Activated CD4-positive, alpha-beta T cell treated with anti-CD3 and anti-CD28 coated beads, Interleukin-2, amount 10 ng/mL, durations not matched to agents 7 days and 5 days (primary cell): ENCODE results near the gene KCNJ4. TPM values are rescaled to one million over a fixed set of nuclear protein-coding genes. Genes with fewer than 3 reads are reported as not detected.

Source experiments
- CTCF ChIA-PET: fragments of 350-600 bp; sonication (Branson Sonifier 250); formaldehyde crosslinking; loops from one replicate; lab custom pipeline; 2021; ENCODE audit warnings: antibody characterized with exemption; lab: Charles Lee
- POLR2A ChIA-PET: fragments of 350-600 bp; sonication (Branson Sonifier 250); formaldehyde crosslinking; loops from one replicate; lab custom pipeline; 2021; ENCODE audit warnings: antibody characterized with exemption; lab: Charles Lee
- DNase-seq: peaks from one replicate; pipeline ENCODE4 v3.0.0-alpha.2; 2020
- H3K27ac Mint-ChIP-seq: one replicate; pipeline ENCODE4 v1.8.0; 2021; ENCODE audit warnings: mild to moderate bottlenecking, moderate library complexity, mixed read lengths
- H3K27me3 Mint-ChIP-seq: one replicate; pipeline ENCODE4 v1.8.0; 2021; ENCODE audit warnings: mixed read lengths
- H3K36me3 Mint-ChIP-seq: one replicate; pipeline ENCODE4 v1.8.0; 2021; ENCODE audit warnings: low read depth, mixed read lengths
- H3K4me1 Mint-ChIP-seq: one replicate; pipeline ENCODE4 v1.8.0; 2021; ENCODE audit warnings: mixed read lengths
- H3K4me3 Mint-ChIP-seq: one replicate; pipeline ENCODE4 v1.8.0; 2021; ENCODE audit warnings: mild to moderate bottlenecking, moderate library complexity, mixed read lengths
- H3K9me3 Mint-ChIP-seq: one replicate; pipeline ENCODE4 v1.8.0; 2021; ENCODE audit warnings: mixed read lengths
- total RNA-seq, 2 experiments: library from RNA; stranded (reverse); gene quantifications; one replicate each; pipeline ENCODE4 v1.2.3, GENCODE V29; 2021

The KCNJ4 gene
- total RNA-seq, 2 experiments from 2014 or later = not detected

GRCh38 chr22:38446018-38446601 is 8.9 kb downstream of the KCNJ4 start:
- Mint-ChIP-seq H3K9me3 (no peaks in the 10 kb centered on the region), H3K27me3 (peaks cover 8% of the 10 kb centered on the region), H3K36me3 (no peaks in the 10 kb centered on the region), H3K4me1 (no peaks in the 10 kb centered on the region), H3K27ac (no peak overlapping the region), H3K4me3 (no peak overlapping the region)
- DNase-seq = no peak
- CTCF ChIA-PET = no interaction called here
- POLR2A ChIA-PET = no interaction called here

GRCh38 chr22:38444783-38445182 is 10.2 kb downstream of the KCNJ4 start:
- CTCF ChIA-PET = no interaction called here
- Mint-ChIP-seq H3K27ac (no peak overlapping the region), H3K27me3 (peaks cover 5% of the 10 kb centered on the region), H3K4me3 (no peak overlapping the region), H3K4me1 (no peaks in the 10 kb centered on the region), H3K9me3 (no peaks in the 10 kb centered on the region), H3K36me3 (no peaks in the 10 kb centered on the region)
- POLR2A ChIA-PET = no interaction called here
- no peak for DNase-seq

GRCh38 chr22:38443628-38444521 is 11.1 kb downstream of the KCNJ4 start:
- no peak overlapping the region for H3K4me3 Mint-ChIP-seq
- no peaks in the 10 kb centered on the region for H3K4me1 Mint-ChIP-seq
- H3K27me3 Mint-ChIP-seq = peaks cover 5% of the 10 kb centered on the region
- ChIA-PET POLR2A (no interaction called here), CTCF (no interaction called here)
- DNase-seq = no peak
- no peak overlapping the region for H3K27ac Mint-ChIP-seq
- H3K36me3 Mint-ChIP-seq = no peaks in the 10 kb centered on the region
- no peaks in the 10 kb centered on the region for H3K9me3 Mint-ChIP-seq

GRCh38 chr22:38442967-38443627 is 11.9 kb downstream of the KCNJ4 start:
- POLR2A ChIA-PET = no interaction called here
- DNase-seq = no peak
- Mint-ChIP-seq H3K27me3 (peaks cover 5% of the 10 kb centered on the region), H3K27ac (no peak overlapping the region), H3K36me3 (no peaks in the 10 kb centered on the region), H3K4me3 (no peak overlapping the region), H3K9me3 (no peaks in the 10 kb centered on the region), H3K4me1 (no peaks in the 10 kb centered on the region)
- CTCF ChIA-PET = no interaction called here

DNA sequence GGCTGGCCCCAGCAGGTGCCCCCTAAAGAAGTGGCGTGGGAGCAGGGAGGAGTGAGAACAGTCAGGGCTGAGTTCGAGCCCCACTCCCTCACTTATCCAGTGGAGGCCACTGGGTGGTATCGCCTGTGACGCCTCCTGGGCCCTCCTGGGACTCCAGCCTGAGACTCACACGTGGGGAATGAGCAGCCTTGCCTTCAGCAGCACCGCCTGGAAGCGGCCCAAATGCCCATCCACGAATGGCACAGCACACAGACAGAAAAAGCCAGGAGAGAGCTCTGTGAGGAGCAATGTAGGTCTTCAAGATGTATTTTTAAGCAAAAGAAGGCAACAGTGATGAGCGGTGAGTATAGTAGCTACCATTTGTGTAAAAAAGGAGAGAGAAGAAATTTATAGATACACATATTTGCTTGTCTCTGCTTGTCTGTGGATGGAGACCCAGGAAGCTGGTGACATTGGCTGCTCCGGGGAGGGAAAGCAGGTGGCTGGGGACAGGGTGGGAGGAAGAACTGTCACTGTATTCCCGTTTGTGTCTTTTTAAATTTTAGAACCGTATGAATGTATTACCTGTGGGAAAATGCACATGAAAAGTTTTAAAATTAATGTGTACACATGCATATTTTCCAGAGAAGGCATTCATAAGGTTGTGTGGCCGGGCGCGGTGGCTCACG is 13.2 kb downstream of the KCNJ4 start:
- ChIA-PET POLR2A (no interaction called here), CTCF (interaction anchor here (0.6 kb wide), 1 partner anchor 24 kb away, joined by 3 read pairs; no protein-coding TSS in a partner anchor)
- Mint-ChIP-seq H3K27me3 (peaks cover 5% of the 10 kb centered on the region), H3K4me3 (no peak overlapping the region), H3K36me3 (no peaks in the 10 kb centered on the region), H3K27ac (no peak overlapping the region), H3K9me3 (no peaks in the 10 kb centered on the region), H3K4me1 (no peaks in the 10 kb centered on the region)
- DNase-seq = no peak

DNA sequence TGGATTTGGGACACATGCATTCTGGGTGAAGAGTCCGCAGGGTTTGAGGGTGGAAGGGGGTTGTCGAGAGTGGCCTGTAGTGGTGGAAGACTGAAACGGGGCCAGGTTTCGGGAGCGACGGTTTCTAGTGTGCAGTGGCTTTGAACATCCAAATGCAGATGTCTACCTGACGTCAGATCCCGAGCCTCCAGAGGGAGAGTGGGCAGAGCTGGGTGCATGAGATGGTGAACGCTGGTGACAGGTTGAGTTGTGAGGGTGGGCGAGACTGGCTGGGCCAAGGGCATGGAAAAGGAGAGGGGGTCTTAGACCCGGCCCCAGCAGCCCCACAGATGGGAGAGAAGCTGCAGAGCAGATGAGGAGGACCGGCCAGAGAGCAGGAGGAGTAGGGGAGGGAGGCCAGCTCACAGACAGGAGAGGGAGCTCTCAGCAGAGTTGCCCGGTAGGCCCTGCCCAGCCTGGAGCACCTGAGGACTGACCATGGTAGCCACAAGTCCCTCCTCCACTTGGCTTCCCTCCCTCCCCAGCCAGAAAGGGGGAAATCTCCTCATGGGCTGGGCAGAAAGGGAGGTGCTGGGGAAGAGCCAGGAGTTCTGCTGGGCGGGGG is 14.2 kb downstream of the KCNJ4 start:
- Mint-ChIP-seq H3K27ac (no peak overlapping the region), H3K9me3 (no peaks in the 10 kb centered on the region), H3K27me3 (peaks cover 5% of the 10 kb centered on the region), H3K4me1 (no peaks in the 10 kb centered on the region), H3K36me3 (no peaks in the 10 kb centered on the region), H3K4me3 (no peak overlapping the region)
- ChIA-PET CTCF (no interaction called here), POLR2A (no interaction called here)
- no peak for DNase-seq

DNA sequence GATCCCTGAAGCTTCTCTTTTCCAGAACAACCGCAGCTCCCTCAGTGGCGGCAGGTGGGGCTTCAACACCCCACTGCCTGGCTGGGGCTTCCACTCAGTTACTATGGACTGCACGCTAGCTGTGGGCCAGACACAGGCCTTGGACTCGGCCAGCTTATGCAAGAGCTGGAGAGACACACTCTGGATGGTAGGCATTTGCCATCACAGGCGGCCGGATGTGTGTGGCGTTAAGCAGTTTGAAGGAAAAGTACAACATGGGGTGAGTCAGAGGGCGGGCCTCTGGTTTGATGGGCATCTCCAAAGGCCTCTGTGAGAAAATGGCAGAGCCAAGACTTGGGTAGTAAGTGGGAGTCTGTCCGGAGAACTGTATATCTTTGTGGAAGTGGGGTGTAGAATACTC is 17.6 kb downstream of the KCNJ4 start:
- no peak overlapping the region for H3K4me3 Mint-ChIP-seq
- no peaks in the 10 kb centered on the region for H3K36me3 Mint-ChIP-seq
- H3K4me1 Mint-ChIP-seq = no peaks in the 10 kb centered on the region
- peaks cover 5% of the 10 kb centered on the region for H3K27me3 Mint-ChIP-seq
- H3K9me3 Mint-ChIP-seq = no peaks in the 10 kb centered on the region
- H3K27ac Mint-ChIP-seq = no peak overlapping the region
- CTCF ChIA-PET = no interaction called here
- no peak for DNase-seq
- POLR2A ChIA-PET = no interaction called here

GRCh38 chr22:38436629-38437395 is 18.2 kb downstream of the KCNJ4 start:
- Mint-ChIP-seq H3K4me1 (no peaks in the 10 kb centered on the region), H3K27me3 (peaks cover 5% of the 10 kb centered on the region), H3K36me3 (no peaks in the 10 kb centered on the region), H3K9me3 (no peaks in the 10 kb centered on the region), H3K27ac (no peak overlapping the region), H3K4me3 (no peak overlapping the region)
- CTCF ChIA-PET = no interaction called here
- POLR2A ChIA-PET = no interaction called here
- no peak for DNase-seq

DNA sequence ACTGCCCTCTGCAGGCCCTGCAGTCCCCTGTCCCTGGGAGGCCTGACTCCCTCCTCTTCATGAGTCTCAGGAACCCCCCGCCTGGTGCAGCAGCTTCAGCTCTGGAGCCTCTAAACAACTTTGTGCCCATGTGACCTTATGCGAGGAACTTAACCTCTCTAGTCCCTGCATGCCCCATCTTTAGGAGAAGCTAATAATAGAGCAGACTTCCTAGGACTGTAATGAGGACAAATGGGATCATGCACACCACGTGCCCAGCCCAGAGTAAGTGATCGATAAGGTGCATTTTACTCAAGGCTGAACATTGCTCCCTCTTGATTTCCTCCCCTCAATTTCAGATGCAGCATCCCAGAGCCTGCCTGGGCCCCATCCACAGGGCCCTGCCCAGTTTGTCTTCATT is 19.0 kb downstream of the KCNJ4 start:
- Mint-ChIP-seq H3K36me3 (no peaks in the 10 kb centered on the region), H3K4me3 (no peak overlapping the region), H3K9me3 (no peaks in the 10 kb centered on the region), H3K4me1 (no peaks in the 10 kb centered on the region), H3K27me3 (peaks cover 5% of the 10 kb centered on the region), H3K27ac (no peak overlapping the region)
- ChIA-PET POLR2A (no interaction called here), CTCF (no interaction called here)
- DNase-seq = no peak

DNA sequence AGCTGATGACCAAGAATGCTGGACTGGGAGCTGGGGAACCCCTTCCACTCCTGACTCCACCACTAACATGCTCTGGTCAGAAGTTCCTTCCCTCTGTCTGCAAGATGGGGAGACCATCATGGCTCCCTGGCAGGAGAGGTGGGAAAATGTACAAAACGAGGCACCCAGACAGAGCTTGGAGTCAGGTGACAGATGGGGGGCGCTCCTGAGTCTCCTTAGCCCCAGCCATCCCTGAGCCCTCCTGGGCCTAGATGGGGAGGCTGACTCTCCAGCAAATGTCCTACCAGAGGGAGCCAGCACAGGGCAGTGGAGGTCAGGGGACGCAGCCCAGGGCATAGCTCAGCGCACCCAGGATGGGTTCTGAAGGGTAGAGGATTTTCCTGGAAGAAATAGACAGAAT is 20.0 kb downstream of the KCNJ4 start:
- H3K4me3 Mint-ChIP-seq = no peak overlapping the region
- ChIA-PET CTCF (no interaction called here), POLR2A (no interaction called here)
- no peaks in the 10 kb centered on the region for H3K27me3 Mint-ChIP-seq
- no peaks in the 10 kb centered on the region for H3K9me3 Mint-ChIP-seq
- DNase-seq = no peak
- H3K27ac Mint-ChIP-seq = no peak overlapping the region
- H3K36me3 Mint-ChIP-seq = no peaks in the 10 kb centered on the region
- H3K4me1 Mint-ChIP-seq = no peaks in the 10 kb centered on the region

DNA sequence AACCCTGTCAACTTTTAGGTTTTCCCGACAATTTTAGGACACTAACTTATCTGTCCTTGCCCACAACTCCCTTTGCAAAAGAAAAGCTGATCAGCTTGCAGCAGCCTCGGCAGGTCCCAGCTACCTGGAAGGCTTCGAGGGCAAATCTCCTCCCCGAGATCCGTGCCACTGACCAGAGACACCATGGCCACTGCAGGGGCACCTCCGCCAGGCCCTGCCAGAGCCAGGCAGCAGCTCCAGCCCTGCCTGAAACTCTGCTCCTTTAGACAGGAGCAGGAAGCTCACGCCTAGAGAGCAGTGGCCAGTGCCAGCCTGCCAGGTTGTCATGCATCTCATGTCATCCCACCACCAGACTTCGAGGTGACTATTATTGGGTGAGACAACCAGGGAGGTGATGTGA is 21.1 kb downstream of the KCNJ4 start:
- Mint-ChIP-seq H3K27ac (no peak overlapping the region), H3K36me3 (no peaks in the 10 kb centered on the region), H3K4me1 (no peaks in the 10 kb centered on the region), H3K4me3 (no peak overlapping the region), H3K9me3 (no peaks in the 10 kb centered on the region), H3K27me3 (no peaks in the 10 kb centered on the region)
- ChIA-PET CTCF (interaction anchor here (1.2 kb wide), 1 partner anchor 20 kb away, joined by 3 read pairs; no protein-coding TSS in a partner anchor), POLR2A (no interaction called here)
- DNase-seq = no peak

GRCh38 chr22:38432264-38432663 is 22.7 kb downstream of the KCNJ4 start:
- no peak for DNase-seq

More at GRCh38 chr22:38432264-38432663, 22.7 kb downstream of the KCNJ4 start:
- Mint-ChIP-seq H3K4me3 (no peak overlapping the region), H3K27me3 (no peaks in the 10 kb centered on the region), H3K27ac (no peak overlapping the region), H3K4me1 (no peaks in the 10 kb centered on the region), H3K9me3 (no peaks in the 10 kb centered on the region), H3K36me3 (no peaks in the 10 kb centered on the region)
- ChIA-PET CTCF (no interaction called here), POLR2A (no interaction called here)
